Measurements from ENCODE around the gene EIF4H.
"Not testable (repeated sequence)": the region's sequence is repeated elsewhere in the genome, so short reads cannot be mapped to it uniquely, and the experiment has no call there.

The EIF4H gene

GRCh38 chr7:74222851-74223710, 48.9 kb downstream of the EIF4H start:
- no peak for TF ChIP-seq SP1 (IDR thresholded peaks at IDR 0.05)
- no peak for TF ChIP-seq L3MBTL2 (conservative IDR thresholded peaks at IDR 0.05)
- TF ChIP-seq LEF1 (IDR thresholded peaks at IDR 0.05; ENCODE audit: borderline replicate concordance), result no peak
- no peak for TF ChIP-seq SUZ12 (IDR thresholded peaks at IDR 0.05)
- no peak for TF ChIP-seq ARNT (IDR thresholded peaks at IDR 0.05)
- TF ChIP-seq HDGF (IDR thresholded peaks at IDR 0.05; ENCODE audit: borderline replicate concordance), result no peak
- no peak for TF ChIP-seq FOXA1 (IDR thresholded peaks at IDR 0.05)
- no peak for TF ChIP-seq FOXM1 (IDR thresholded peaks at IDR 0.05; ENCODE audit: borderline replicate concordance)
- TF ChIP-seq BHLHE40 (IDR thresholded peaks at IDR 0.05; ENCODE audit: borderline replicate concordance), result no peak
- no peak for TF ChIP-seq NFRKB (IDR thresholded peaks at IDR 0.05)
- no peak for TF ChIP-seq FOXK2 (IDR thresholded peaks at IDR 0.05)
- TF ChIP-seq PKNOX1 (IDR thresholded peaks at IDR 0.05), result no peak
- no peak for TF ChIP-seq TARDBP (IDR thresholded peaks at IDR 0.05)
- no peak for TF ChIP-seq ZNF384 (IDR thresholded peaks at IDR 0.05)
- no peak for TF ChIP-seq ELF4 (IDR thresholded peaks at IDR 0.05)
- TF ChIP-seq CTBP1 (IDR thresholded peaks at IDR 0.05; ENCODE audit: borderline replicate concordance), result no peak
- POLR2A ChIA-PET, result no interaction called here
- CTCF ChIA-PET, result interaction anchor here (0.5 to 1.5 kb wide), 2 partner anchors 31 to 178 kb away, joined by 4 to 5 read pairs; no protein-coding TSS in a partner anchor
- no peak for DNase-seq (ENCODE audit: extremely low spot score)

GRCh38 chr7:74223711-74224510, 49.8 kb downstream of the EIF4H start:
- TF ChIP-seq BHLHE40 (IDR thresholded peaks at IDR 0.05; ENCODE audit: borderline replicate concordance), result no peak
- TF ChIP-seq FOXA1 (IDR thresholded peaks at IDR 0.05), result no peak
- TF ChIP-seq L3MBTL2 (conservative IDR thresholded peaks at IDR 0.05), result no peak
- no peak for TF ChIP-seq CTBP1 (IDR thresholded peaks at IDR 0.05; ENCODE audit: borderline replicate concordance)
- no peak for TF ChIP-seq TARDBP (IDR thresholded peaks at IDR 0.05)
- TF ChIP-seq ELF4 (IDR thresholded peaks at IDR 0.05), result no peak
- TF ChIP-seq PKNOX1 (IDR thresholded peaks at IDR 0.05), result no peak
- no peak for TF ChIP-seq FOXM1 (IDR thresholded peaks at IDR 0.05; ENCODE audit: borderline replicate concordance)
- no peak for TF ChIP-seq ARNT (IDR thresholded peaks at IDR 0.05)
- no peak for TF ChIP-seq FOXK2 (IDR thresholded peaks at IDR 0.05)
- no peak for TF ChIP-seq ZNF384 (IDR thresholded peaks at IDR 0.05)
- no peak for TF ChIP-seq SUZ12 (IDR thresholded peaks at IDR 0.05)
- TF ChIP-seq SP1 (IDR thresholded peaks at IDR 0.05), result no peak
- TF ChIP-seq LEF1 (IDR thresholded peaks at IDR 0.05; ENCODE audit: borderline replicate concordance), result no peak
- TF ChIP-seq NFRKB (IDR thresholded peaks at IDR 0.05), result no peak
- TF ChIP-seq HDGF (IDR thresholded peaks at IDR 0.05; ENCODE audit: borderline replicate concordance), result no peak
- DNase-seq (ENCODE audit: extremely low spot score), result no peak
- ChIA-PET POLR2A (no interaction called here), CTCF (interaction anchor here (0.5 to 1.5 kb wide), 2 partner anchors 30 to 177 kb away, joined by 4 to 5 read pairs; no protein-coding TSS in a partner anchor)

- CTCF ChIA-PET, result no interaction called here
- TF ChIP-seq ZNF384 (IDR thresholded peaks at IDR 0.05) (no peak), LEF1 (IDR thresholded peaks at IDR 0.05; ENCODE audit: borderline replicate concordance) (no peak)
- DNase-seq (ENCODE audit: extremely low spot score), result no peak
- POLR2A ChIA-PET, result no interaction called here
These were observed 50.3 kb downstream of the EIF4H start for GRCh38 chr7:74224511-74224832.

GRCh38 chr7:74224907-74225306, 50.8 kb downstream of the EIF4H start:
- CTCF ChIA-PET; DNase-seq (ENCODE audit: extremely low spot score); POLR2A ChIA-PET: not testable (repeated sequence)

- DNase-seq (ENCODE audit: extremely low spot score), result no peak
- ChIA-PET POLR2A (no interaction called here), CTCF (no interaction called here)
- no peak for TF ChIP-seq FOXK2 (IDR thresholded peaks at IDR 0.05)
- no peak for TF ChIP-seq NFRKB (IDR thresholded peaks at IDR 0.05)
- no peak for TF ChIP-seq SUZ12 (IDR thresholded peaks at IDR 0.05)
- TF ChIP-seq LEF1 (IDR thresholded peaks at IDR 0.05; ENCODE audit: borderline replicate concordance), result no peak
- TF ChIP-seq ZNF384 (IDR thresholded peaks at IDR 0.05), result no peak
- no peak for TF ChIP-seq FOXA1 (IDR thresholded peaks at IDR 0.05)
- TF ChIP-seq BHLHE40 (IDR thresholded peaks at IDR 0.05; ENCODE audit: borderline replicate concordance), result no peak
- no peak for TF ChIP-seq SP1 (IDR thresholded peaks at IDR 0.05)
- TF ChIP-seq PKNOX1 (IDR thresholded peaks at IDR 0.05), result no peak
These were observed 51.2 kb downstream of the EIF4H start for GRCh38 chr7:74225400-74225799.

GRCh38 chr7:74226633-74227032, 52.5 kb downstream of the EIF4H start:
- POLR2A ChIA-PET, result no interaction called here
- CTCF ChIA-PET, result no interaction called here
- no peak for TF ChIP-seq TARDBP (IDR thresholded peaks at IDR 0.05)
- no peak for DNase-seq (ENCODE audit: extremely low spot score)
